GM19193 (cell line): ENCODE data around the gene NOS3.

ENCODE experiments used
- POLR2A ChIP-seq: IDR thresholded peaks from 4 replicates; pipeline ENCODE4 v1.6.1; 2011; ENCODE audit not compliant: insufficient read depth, insufficient read length; ENCODE audit errors: extremely low read depth

The NOS3 gene

GRCh38 chr7:151024435-151025056 is 33.7 kb downstream of the NOS3 start, which contains the start of gene ATG9B:
ATG9B (minus strand) TSS chr7:151024494; CDS start chr7:151024423, 71 bp downstream.
- no peak for TF ChIP-seq POLR2A

GRCh38 chr7:151025924-151026671 is 35.3 kb downstream of the NOS3 start:
- TF ChIP-seq POLR2A = no peak

GRCh38 chr7:151028131-151028947 is 37.5 kb downstream of the NOS3 start, which contains the start of gene ABCB8:
ABCB8 (plus strand) TSS chr7:151028450; CDS start chr7:151028516, 66 bp downstream.
- peak; percentile 72 for TF ChIP-seq POLR2A

DNA sequence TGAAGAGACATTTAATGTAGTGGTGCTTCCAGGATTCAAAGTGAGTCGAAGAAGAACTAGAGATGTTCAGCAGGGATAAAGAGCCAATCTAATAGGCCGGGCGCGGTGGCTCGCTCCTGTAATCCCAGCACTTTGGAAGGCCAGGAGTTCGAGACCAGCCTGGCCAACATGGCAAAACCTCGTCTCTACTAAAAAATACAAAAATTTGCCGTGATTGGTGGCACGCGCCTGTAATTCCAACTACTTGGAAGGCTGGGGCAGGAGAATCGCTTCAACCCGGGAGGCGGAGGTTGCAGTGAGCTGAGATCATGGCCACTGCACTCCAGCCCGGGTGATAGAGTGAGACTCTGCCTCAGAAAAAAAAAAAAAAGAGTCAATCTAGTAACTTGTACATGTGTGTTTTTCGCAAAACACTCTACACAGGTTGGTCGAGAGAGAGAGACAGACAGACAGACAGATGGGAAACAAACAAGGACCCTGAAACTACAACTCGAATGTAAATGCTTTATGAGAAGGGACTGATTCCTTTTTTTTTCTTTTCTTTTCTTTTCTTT is 38.2 kb downstream of the NOS3 start:
- TF ChIP-seq POLR2A = no peak

DNA sequence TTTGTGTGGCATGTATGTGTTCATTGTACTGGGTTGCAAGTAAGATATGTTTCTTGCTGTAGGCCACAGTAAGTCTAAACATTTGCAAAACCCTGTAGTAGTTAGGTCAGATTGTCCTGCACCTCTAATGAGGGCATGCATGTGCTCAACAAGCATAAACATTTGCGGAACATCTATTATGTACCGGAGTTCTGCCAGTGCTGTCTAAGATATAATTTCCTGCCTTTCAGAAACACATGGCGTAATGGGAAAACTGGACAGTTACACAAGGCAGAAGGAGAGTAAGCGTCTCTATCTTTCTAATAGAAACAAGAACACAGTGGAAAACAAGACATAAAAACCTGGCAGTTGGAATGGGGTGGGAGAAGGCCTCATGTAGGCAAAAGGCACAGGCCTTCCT is 40.2 kb downstream of the NOS3 start:
- no peak for TF ChIP-seq POLR2A

GRCh38 chr7:151032936-151033863 is 42.4 kb downstream of the NOS3 start:
- no peak for TF ChIP-seq POLR2A

- no peak for TF ChIP-seq POLR2A
Measured at GRCh38 chr7:151033864-151034249, 43.0 kb downstream of the NOS3 start.

- no peak for TF ChIP-seq POLR2A
Measured at GRCh38 chr7:151034312-151035025, 43.7 kb downstream of the NOS3 start.

DNA sequence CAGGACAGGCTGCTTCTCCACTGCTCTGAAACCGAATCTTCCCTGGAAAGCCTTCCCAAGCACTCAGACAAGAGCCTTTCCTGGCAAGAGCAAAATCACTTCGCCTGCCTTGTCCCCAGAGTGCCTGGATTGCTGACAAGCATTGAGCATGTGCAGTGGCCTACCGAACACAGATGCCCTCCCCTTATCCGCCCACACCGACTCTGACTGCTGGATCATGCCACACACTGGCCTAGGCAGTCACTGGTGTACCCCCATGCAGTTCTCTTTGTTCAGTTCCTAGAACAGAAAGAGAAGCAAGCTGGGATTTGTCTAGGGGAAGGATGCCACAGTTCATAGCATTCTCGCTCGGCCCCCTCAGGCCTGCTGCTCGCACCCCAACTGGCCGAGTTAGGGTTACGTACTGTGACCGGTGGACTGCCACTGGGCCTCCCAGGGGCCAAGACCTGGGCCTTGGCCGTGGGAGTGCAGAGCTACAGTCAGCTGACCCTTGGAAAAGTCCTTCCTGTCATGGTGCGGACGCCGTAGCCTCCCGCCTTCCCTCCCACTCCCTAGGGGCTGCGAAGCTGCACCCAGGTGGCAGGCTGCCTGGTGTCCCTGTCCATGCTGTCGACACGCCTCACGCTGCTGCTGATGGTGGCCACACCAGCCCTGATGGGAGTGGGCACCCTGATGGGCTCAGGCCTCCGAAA is 44.4 kb downstream of the NOS3 start:
- TF ChIP-seq POLR2A = no peak

GRCh38 chr7:151035902-151036301 is 45.1 kb downstream of the NOS3 start:
- no peak for TF ChIP-seq POLR2A

- no peak for TF ChIP-seq POLR2A
Measured at GRCh38 chr7:151038951-151039849, 48.4 kb downstream of the NOS3 start.
